ENCODE data around the gene TBC1D13.

DNA sequence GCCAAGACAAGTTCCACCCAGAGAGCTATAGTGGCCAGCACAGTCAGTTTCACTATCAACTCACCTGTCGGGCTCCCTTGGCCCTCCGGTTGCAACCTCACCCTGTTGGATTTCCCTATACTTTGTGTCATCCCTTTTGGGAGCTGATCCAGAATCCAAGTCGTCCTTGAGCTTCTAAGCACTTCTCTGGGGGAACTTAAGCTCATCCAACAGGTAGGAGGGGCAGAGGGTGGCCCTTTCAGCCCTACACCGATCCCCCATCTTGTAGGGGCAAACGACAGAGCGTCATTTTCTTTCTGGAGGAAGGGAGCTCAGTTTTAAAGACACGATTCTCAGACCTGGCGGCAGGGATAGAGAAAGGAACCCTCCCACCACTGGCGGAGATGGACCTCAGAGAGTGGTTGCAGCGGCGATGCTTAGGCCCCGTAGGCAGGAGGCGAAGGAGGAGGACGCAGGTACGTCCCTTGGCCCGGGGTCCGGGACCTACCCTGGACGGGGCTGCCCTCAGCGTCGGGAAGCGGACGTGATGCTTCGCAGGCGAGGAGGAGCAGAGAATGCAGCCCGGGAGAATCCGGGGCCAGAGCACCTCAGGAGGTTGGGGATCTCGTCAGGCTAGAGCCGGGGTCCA, 15.8 kb upstream of the TBC1D13 start:
- TF ChIP-seq POLR2AphosphoS5 (IDR thresholded peaks at IDR 0.05; ENCODE audit: low read depth) (no peak), EZH2 (IDR thresholded peaks at IDR 0.05; ENCODE audit: low read depth, unreplicated experiment) (no peak), ZNF114 (CRISPR knock-in tag; IDR thresholded peaks at IDR 0.05) (no peak), JUNB (IDR thresholded peaks at IDR 0.05; ENCODE audit: unreplicated experiment) (no peak)
- TF ChIP-seq, protein P1, sequence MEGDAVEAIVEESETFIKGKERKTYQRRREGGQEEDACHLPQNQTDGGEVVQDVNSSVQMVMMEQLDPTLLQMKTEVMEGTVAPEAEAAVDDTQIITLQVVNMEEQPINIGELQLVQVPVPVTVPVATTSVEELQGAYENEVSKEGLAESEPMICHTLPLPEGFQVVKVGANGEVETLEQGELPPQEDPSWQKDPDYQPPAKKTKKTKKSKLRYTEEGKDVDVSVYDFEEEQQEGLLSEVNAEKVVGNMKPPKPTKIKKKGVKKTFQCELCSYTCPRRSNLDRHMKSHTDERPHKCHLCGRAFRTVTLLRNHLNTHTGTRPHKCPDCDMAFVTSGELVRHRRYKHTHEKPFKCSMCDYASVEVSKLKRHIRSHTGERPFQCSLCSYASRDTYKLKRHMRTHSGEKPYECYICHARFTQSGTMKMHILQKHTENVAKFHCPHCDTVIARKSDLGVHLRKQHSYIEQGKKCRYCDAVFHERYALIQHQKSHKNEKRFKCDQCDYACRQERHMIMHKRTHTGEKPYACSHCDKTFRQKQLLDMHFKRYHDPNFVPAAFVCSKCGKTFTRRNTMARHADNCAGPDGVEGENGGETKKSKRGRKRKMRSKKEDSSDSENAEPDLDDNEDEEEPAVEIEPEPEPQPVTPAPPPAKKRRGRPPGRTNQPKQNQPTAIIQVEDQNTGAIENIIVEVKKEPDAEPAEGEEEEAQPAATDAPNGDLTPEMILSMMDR (conservative IDR thresholded peaks at IDR 0.05; ENCODE audit: low read depth in 2 of 2), result no peak
- TF ChIP-seq, protein P2, sequence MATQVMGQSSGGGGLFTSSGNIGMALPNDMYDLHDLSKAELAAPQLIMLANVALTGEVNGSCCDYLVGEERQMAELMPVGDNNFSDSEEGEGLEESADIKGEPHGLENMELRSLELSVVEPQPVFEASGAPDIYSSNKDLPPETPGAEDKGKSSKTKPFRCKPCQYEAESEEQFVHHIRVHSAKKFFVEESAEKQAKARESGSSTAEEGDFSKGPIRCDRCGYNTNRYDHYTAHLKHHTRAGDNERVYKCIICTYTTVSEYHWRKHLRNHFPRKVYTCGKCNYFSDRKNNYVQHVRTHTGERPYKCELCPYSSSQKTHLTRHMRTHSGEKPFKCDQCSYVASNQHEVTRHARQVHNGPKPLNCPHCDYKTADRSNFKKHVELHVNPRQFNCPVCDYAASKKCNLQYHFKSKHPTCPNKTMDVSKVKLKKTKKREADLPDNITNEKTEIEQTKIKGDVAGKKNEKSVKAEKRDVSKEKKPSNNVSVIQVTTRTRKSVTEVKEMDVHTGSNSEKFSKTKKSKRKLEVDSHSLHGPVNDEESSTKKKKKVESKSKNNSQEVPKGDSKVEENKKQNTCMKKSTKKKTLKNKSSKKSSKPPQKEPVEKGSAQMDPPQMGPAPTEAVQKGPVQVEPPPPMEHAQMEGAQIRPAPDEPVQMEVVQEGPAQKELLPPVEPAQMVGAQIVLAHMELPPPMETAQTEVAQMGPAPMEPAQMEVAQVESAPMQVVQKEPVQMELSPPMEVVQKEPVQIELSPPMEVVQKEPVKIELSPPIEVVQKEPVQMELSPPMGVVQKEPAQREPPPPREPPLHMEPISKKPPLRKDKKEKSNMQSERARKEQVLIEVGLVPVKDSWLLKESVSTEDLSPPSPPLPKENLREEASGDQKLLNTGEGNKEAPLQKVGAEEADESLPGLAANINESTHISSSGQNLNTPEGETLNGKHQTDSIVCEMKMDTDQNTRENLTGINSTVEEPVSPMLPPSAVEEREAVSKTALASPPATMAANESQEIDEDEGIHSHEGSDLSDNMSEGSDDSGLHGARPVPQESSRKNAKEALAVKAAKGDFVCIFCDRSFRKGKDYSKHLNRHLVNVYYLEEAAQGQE (IDR thresholded peaks at IDR 0.05; ENCODE audit: unreplicated experiment), result no peak
